COLO668 (cell line): ENCODE measurements around the gene NVL.

ENCODE experiments used
- DNase-seq: peaks from one replicate; lab custom pipeline; 2025; ENCODE audit not compliant: unreplicated experiment; lab: John Stamatoyannopoulos, UW

NVL gene

GRCh38 chr1:224289396-224289795 is 40.6 kb downstream of the NVL start:
- no peak for DNase-seq

- DNase-seq = no peak
These were observed 42.3 kb downstream of the NVL start for GRCh38 chr1:224287714-224288113.

DNA sequence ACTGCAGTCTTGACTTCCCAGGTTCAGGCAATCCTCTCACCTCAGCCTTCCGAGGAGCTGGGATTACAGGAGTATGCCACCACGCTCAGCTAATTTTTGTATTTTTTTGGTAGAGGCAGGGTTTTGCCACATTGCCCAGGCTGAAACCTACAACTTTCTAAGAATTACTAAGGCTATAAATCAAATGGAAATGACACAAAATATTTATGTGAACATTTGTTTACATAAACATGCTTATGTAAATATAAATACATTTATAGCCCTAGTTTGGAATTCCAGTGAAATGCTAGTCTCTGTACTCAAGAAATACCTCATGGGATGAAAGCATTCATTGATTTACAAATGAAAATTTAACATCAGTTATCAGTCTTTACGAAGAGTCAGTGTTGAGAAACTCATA is 47.8 kb downstream of the NVL start:
- DNase-seq = no peak

- DNase-seq = no peak
These were observed 53.0 kb downstream of the NVL start for GRCh38 chr1:224276771-224277487.

DNA sequence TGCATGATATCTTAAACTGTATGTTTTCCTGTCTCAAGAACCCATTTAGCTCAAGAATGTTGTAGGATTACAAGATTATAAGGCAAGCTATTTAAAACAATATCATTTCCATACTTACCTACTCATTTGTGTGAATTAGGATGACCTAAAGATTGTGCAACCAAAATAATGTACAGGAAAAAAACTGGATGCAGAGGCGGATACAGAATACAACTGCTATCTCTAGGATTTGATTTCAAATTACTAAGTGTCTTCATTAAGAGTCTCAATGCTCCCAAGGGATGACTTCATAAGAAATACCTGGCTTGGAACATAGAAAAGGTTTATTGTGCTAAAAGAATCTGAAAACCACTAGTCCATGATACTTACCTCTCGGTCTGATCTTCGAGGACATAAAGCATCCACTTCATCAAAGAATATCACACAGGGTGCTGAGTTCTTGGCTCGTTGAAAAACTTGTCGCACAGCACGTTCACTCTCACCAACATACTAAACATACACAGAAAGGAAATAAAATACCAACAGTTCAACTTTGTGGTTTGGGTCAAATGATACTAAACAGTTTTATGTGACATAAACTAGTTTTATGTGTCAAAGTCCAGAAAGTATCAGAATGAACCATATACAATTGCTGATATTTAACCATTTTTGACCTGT is 54.9 kb downstream of the NVL start:
- no peak for DNase-seq

DNA sequence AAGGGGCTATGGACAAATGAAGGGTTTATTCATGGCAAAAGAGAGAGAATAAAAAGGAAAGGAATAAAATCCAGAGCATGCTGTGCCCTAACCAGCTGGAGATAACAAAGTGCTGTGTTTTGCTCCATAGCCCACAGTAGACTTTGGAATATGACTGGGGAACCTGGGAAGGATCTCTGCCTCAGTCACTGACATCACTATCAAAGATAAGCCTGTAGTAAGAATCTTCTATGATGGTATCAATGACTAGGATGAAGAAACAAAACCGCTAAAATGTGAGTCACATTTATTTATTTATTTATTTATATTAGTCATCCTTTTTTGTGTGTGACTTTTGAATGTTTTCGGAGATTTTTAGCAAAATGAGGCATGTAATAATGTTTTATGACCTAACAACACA is 56.3 kb downstream of the NVL start:
- no peak for DNase-seq

DNA sequence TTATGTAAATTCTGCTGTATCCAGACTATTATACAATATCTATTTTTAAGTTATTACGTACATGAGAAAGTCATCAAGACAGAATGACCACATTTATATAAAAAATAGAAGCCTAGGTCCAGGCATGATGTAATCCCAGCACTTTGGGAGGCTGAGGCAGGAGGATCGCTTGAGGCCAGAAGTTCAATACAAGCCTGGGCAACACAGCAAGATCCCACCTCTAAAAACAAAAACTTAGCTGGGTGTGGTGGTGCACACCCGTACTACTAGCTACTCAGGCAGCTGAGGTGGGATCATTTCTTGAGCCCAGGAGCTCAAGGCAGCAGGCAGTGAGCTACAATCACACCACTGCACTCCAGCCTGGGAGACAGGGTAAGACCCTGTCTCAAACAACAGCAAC is 58.9 kb downstream of the NVL start:
- DNase-seq = no peak

- no peak for DNase-seq
These were observed 62.0 kb downstream of the NVL start for GRCh38 chr1:224267925-224268324.

DNA sequence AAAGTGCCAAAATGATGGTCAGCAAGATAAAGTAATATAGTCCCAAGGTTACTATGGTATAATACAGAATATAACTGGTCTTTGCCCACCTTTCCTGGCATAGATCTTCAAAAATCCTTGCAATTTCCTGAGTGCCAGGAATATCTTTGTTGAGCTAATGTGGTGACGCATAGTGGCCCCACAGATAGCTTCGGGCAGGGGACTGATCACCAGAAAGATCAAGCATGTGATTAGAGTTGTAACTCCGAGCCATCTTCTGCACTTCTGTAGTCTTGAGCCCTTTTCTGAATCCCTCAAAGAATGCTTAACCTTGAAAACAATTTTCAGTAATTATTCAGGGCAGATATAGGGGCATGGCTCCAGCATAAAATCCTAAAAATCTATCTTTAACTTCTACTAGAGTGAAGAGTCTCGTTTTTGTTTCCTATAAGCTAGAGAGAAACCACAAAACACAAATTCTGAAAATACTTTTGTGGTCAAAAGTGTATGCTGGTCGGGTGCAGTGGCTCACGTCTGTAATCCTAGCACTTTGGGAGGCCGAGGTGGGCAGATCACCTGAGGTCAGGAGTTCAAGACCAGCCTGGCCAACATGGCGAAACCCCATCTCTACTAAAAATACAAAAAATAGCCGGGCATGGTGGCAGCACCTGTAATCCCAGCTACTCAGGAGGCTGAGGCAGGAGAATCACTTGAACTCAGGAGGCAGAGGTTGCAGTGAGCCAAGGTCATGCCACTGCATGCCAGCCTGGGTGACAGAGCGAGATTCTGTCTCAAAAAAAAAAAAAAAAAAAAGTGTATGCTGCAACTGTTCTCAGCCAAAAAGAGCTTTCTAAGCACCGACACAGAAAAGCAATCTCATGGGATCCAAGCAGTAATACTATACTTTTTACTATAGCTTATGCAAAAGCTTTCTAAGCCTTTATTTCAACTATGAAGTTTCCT is 62.8 kb downstream of the NVL start:
- DNase-seq = no peak

GRCh38 chr1:224266105-224266914 is 63.7 kb downstream of the NVL start:
- no peak for DNase-seq

GRCh38 chr1:224264321-224264720 is 65.7 kb downstream of the NVL start:
- DNase-seq = no peak

DNA sequence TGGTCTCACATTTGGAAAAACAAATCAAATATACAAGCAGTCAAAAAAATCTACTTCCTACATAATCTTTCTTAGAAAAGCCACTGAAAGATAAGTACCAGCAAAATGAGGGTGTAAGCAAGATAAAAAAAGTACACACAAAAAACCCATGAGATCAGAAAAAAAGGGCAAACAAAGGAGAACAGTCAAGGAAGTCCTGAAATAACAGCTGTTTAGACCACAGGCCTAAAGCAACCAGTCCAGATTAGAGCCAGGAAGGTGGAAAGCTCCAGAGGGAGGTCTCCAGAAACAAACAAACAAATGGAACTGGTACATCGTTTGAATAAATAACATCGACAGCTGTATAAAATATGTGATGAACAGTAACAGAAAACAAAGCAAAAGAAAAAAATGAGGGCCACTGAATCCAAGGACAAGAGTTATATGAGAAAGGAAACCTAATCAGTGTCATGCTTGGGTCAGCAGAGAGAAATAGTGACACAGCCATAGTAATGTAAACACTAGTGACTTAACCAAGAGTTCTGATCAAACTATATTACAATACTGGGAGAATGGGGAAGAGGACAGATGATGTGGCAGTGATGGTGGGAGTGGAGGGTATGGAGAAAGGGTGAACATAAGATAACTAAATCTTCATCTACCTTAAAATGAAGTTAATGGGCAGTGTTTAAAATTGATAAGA is 67.5 kb downstream of the NVL start:
- DNase-seq = no peak

DNA sequence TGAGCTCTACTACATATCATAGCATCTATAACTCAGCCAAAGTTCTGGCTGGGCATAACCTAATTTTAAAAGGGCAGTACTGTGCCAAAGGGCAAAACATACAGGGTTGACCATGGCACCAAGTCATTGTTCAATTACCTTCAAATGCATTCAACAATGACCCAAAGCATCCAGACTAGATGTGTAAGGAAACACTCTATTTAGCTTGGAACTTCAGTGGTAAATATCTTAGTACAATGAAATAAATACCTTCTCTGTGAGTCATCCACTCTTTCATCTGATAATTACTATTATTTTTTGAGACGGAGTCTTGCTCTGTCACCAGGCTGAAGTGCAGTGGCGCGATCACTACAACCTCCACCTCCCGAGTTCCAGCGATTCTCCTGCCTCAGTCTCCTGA is 70.0 kb downstream of the NVL start:
- no peak for DNase-seq

- no peak for DNase-seq
These were observed 71.6 kb downstream of the NVL start for GRCh38 chr1:224258351-224258750.

DNA sequence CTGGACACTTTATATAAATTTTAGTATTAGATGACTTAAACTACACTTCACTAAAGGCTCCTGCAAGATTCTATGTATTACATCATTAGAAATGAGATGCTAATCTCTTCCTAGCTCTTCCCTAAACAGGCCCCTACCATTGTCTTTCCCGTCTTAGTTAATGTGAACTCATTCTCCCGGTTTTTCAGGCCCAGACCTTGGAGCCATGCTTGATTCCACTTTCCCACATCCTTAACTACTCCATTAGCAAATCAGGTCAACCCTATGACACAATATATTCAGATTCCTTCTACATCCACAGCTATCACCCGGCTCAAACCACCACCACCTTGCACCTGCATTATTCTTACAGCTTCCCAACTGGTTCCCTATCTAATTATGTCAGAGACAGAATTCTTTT is 73.3 kb downstream of the NVL start:
- no peak for DNase-seq

DNA sequence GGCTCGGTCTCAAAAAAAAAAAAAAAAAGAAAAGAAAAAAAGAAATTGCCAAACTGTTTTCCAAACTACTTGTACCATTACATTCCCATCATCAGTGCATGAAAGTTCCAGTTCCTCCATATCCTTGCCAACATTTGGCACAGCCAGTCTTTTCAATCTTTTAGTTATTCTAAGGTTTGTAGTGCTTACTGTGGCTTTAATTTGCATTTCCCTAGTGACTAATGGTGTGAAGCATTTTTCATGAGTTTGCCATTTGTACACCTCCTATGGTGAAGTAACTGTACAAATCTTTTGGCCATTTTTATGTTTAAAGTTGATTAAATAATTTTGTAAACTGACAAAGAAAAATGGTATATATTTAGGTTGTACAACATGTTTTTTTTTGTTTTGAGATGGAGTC is 76.3 kb downstream of the NVL start:
- no peak for DNase-seq

DNA sequence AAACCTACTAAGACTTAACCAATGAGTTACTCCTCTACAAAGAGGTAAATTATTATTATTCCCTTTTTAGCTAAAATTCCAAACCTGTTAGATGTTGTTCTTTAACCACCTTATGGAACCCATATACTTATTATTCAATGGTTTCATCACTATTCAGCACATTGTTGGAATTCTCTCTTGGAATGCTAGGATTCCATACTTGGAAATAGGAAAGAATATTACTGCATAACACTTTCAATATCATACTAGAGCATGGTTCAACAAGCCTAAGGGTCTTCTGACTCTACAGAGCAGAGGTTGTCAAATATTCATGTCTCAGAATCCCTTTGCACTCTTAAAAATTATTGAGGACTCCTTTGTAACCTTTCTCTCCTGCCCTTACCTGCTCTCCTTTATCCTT is 77.5 kb downstream of the NVL start:
- DNase-seq = no peak

- DNase-seq = no peak
These were observed 78.2 kb downstream of the NVL start for GRCh38 chr1:224251741-224252146.

GRCh38 chr1:224245188-224245587 is 84.8 kb downstream of the NVL start:
- no peak for DNase-seq

DNA sequence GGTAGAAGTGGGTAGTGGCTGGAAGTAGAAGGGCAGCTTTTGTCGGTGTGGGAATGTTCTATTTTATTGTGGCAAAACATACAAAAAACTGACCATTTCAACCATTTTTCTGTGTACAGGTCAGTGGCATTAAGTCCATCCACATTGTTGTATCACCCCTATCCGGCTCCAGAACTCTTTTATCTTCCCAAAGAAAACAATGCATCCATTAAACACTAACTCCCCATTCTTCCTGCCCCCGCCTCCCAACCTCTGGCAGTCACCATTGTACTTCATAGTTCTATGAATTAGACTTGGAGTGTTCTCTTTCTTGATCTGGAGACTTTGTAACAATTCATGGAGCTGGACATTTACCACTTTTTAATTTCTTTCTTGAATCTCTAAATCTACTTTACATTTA is 91.2 kb downstream of the NVL start:
- no peak for DNase-seq
